OCI-LY3 (cell line): ENCODE results near the gene SESN1.

ENCODE experiments used
- EZH2phosphoT487 ChIP-seq: fragments of 200-600 bp; shearing (Covaris generic); IDR thresholded peaks from 2 replicates; pipeline ENCODE4 v1.6.1; 2018; ENCODE audit warnings: antibody characterized with exemption, mixed run types, low read depth
- TF ChIP-seq, protein P1 (sequence below): fragments of 200-600, 300-600 bp; sonication (generic); IDR thresholded peaks from 2 replicates; pipeline ENCODE4 v1.5.1; 2014; ENCODE audit warnings: antibody characterized with exemption, low read length, low read depth

DNA sequence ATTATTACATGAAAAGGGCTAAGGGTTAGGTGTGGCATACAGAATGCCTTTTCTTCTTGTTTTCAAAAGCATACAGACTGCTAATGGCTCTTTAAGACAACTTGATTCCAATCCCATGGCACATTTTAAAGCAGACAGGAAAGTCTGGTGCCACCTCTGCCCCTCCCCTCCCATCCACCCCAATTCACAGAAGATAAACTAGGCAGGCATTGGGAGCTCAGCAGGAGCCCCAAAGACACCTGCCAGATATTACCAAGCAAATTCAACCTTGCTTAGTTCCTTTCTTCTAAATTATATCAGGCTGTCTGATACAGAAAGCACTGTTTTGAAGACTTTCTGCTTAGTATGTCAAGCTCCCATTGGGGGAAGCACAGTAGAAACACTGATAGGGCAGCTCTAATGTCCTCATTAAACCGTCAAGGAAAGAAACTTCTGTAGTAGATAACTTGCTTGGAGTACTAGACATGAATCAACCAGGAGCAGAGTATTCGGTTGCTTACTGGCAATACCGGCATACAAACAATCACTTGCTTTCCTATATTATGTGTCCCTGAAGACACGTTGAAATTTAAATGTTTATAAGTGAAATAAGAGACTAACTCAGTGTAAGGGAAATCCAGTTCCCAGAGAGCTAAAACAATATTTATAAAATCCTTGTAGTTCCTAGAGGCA lies 13.0 kb downstream of the SESN1 start:
- TF ChIP-seq, protein P1, sequence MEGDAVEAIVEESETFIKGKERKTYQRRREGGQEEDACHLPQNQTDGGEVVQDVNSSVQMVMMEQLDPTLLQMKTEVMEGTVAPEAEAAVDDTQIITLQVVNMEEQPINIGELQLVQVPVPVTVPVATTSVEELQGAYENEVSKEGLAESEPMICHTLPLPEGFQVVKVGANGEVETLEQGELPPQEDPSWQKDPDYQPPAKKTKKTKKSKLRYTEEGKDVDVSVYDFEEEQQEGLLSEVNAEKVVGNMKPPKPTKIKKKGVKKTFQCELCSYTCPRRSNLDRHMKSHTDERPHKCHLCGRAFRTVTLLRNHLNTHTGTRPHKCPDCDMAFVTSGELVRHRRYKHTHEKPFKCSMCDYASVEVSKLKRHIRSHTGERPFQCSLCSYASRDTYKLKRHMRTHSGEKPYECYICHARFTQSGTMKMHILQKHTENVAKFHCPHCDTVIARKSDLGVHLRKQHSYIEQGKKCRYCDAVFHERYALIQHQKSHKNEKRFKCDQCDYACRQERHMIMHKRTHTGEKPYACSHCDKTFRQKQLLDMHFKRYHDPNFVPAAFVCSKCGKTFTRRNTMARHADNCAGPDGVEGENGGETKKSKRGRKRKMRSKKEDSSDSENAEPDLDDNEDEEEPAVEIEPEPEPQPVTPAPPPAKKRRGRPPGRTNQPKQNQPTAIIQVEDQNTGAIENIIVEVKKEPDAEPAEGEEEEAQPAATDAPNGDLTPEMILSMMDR = no peak
- TF ChIP-seq EZH2phosphoT487 = no peak
